GM19328 (cell line): ENCODE results near the gene AADACL2.

ENCODE experiments used
- ATAC-seq: cut with Tn5 transposase; IDR thresholded peaks from one replicate; pipeline ENCODE4 v1.9.1; 2021; ENCODE audit warnings: mild to moderate bottlenecking, moderate library complexity; ENCODE audit not compliant: unreplicated experiment

AADACL2 gene

GRCh38 chr3:151733613-151734012 is at the start of gene AADACL2:
AADACL2 (plus strand) TSS chr3:151733927; CDS start chr3:151734036, 109 bp downstream.
- no peak for ATAC-seq

GRCh38 chr3:151684094-151684493 is 49.6 kb upstream of the AADACL2 start:
- ATAC-seq: no peak

GRCh38 chr3:151686257-151686656 is 47.5 kb upstream of the AADACL2 start:
- no peak for ATAC-seq

GRCh38 chr3:151687076-151687475 is 46.7 kb upstream of the AADACL2 start:
- no peak for ATAC-seq

- no peak for ATAC-seq
Measured at GRCh38 chr3:151688571-151688970, 45.2 kb upstream of the AADACL2 start.

GRCh38 chr3:151690645-151691044 is 43.1 kb upstream of the AADACL2 start:
- ATAC-seq: no peak

GRCh38 chr3:151697496-151697895 is 36.2 kb upstream of the AADACL2 start:
- no peak for ATAC-seq

- ATAC-seq: no peak
Measured at GRCh38 chr3:151707216-151707615, 26.5 kb upstream of the AADACL2 start.

- no peak for ATAC-seq
Measured at GRCh38 chr3:151708868-151709267, 24.9 kb upstream of the AADACL2 start.

GRCh38 chr3:151709847-151710246 is 23.9 kb upstream of the AADACL2 start:
- no peak for ATAC-seq

- no peak for ATAC-seq
Measured at GRCh38 chr3:151721294-151721693, 12.4 kb upstream of the AADACL2 start.

- no peak for ATAC-seq
Measured at GRCh38 chr3:151722856-151723255, 10.9 kb upstream of the AADACL2 start.

GRCh38 chr3:151724576-151725562 is 8.9 kb upstream of the AADACL2 start:
- no peak for ATAC-seq

GRCh38 chr3:151726016-151726415 is 7.7 kb upstream of the AADACL2 start:
- ATAC-seq: no peak

GRCh38 chr3:151732861-151733260 is 866 bp upstream of the AADACL2 start:
- no peak for ATAC-seq

GRCh38 chr3:151740581-151740980 is 6.9 kb downstream of the AADACL2 start:
- no peak for ATAC-seq

GRCh38 chr3:151743855-151744254 is 10.1 kb downstream of the AADACL2 start:
- ATAC-seq: no peak

- no peak for ATAC-seq
Measured at GRCh38 chr3:151750181-151750580, 16.5 kb downstream of the AADACL2 start.

GRCh38 chr3:151750678-151751077 is 17.0 kb downstream of the AADACL2 start:
- no peak for ATAC-seq

GRCh38 chr3:151751161-151751560 is 17.4 kb downstream of the AADACL2 start:
- ATAC-seq: no peak

- ATAC-seq: no peak
Measured at GRCh38 chr3:151753846-151754245, 20.1 kb downstream of the AADACL2 start.

GRCh38 chr3:151761581-151761980 is 27.9 kb downstream of the AADACL2 start:
- ATAC-seq: no peak
